Umbilical cord (tissue), 2 donors: Measurements from ENCODE around the gene DEDD. TPM values are rescaled to one million over a fixed set of nuclear protein-coding genes. Genes with fewer than 3 reads are reported as not detected.

Source experiments
- DNase-seq: peaks from one replicate; pipeline ENCODE4 v3.0.0-alpha.2; 2015; ENCODE audit warnings: low spot score
- total RNA-seq: library from RNA; depleted of rRNA; stranded (reverse); fragments of >200 nt; gene quantifications from one replicate; pipeline ENCODE4 v1.2.3, GENCODE V29; 2014; ENCODE audit warnings: low replicate concordance; ENCODE audit not compliant: insufficient read depth

Gene DEDD, protein sequence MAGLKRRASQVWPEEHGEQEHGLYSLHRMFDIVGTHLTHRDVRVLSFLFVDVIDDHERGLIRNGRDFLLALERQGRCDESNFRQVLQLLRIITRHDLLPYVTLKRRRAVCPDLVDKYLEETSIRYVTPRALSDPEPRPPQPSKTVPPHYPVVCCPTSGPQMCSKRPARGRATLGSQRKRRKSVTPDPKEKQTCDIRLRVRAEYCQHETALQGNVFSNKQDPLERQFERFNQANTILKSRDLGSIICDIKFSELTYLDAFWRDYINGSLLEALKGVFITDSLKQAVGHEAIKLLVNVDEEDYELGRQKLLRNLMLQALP
- total RNA-seq, result 20.9 TPM

DNA sequence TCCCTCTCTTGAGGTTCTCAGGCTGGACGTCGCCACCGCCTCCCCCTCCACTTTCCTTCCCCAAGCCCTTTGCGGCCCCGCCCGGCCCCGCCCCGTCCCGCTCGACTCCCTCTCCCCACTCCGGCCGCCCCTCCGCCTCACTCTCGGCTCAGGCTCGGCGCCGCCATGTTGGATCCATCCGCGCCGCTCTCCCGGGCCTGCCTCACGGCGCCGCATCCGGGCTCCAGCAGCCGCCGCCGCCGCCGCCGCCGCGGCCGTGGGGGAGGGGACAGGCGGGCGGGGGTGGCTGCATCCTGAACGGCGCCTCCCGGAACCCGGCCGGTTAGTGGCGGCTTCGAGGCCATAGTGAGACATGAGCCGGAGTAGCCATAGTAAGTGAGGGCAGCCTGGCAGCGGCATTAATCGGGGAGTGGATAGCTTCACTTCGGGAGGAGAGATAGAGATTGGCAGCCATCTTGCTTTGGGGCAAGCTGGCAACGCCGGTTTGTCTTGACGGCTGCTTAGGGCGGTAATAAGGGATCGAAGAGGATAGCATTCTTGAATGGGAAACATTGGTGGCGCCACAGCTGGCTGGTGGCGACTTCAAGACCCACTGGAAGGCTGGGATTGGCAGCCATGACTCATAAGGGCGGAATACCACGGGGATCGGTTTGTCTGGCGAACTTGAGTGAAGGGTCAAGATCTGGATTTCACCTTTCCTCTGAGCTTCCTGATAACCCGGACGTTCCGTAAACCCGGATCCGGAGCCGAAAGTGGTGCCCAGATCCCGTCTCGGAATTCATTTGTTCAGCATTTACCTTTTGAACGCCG, at the start of gene DEDD:
TSS of gene DEDD (minus strand) at position 258 of the 810 bp plus-strand sequence. CDS start 8,205 bp downstream, outside the sequence.
- peak; percentile 99 for DNase-seq

DNA sequence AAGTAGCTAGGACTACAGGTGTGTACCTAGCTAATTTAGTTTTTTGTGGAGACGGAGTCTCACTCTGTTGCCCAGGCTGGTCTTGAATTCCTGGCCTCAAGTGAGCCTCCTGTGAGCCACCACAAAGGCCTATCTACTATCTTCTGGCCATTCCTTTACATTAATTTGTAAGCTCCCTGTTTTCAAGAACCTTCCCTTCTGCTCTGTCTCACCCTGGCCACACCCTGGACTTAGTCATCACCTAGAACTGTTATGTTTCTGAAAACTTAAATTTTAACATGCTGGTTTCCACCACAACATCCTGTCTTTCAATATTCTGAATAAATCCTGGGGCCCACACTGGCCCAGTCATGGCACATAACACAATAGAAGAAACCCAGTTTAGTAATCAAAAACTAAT, 49.7 kb upstream of the DEDD start:
- DNase-seq, result no peak

DNA sequence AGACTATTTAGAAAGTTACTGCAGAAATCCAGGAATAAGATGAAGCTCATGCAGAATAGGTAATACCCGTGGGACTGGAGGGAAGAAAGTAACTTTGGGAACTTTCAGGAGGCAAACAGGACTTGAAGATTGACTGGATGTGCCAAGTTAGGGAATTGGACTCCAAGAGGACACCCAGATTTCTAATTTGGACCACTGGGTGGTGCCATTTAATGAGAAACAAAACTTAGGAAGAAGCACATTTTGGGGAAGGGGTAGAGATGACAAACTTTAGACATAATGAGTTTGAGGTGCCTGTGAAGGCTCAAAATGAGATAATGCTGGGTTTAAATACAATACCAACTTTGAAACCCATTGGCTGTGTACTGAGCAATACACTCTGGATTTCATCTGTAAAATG, 48.2 kb upstream of the DEDD start:
- DNase-seq, result no peak

DNA sequence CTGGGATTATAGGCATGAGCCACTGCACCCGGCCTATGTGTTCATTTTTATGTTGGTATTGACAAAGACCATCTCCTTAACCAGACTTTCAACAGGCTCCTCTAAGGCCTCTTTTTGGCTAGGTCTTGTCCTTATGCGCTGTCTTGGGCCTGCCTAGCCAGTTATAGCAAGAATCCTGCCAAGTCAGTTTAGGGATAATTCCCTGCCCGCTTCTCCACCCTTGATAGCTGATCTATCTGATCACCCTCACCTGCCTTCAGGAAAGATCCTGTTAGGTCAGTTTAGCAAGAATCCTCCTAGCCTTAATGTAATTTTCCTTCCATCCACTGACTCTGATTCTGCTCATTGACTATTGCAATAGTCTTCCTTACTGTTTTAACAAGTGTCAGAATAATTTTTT, 47.2 kb upstream of the DEDD start:
- DNase-seq, result no peak

DNA sequence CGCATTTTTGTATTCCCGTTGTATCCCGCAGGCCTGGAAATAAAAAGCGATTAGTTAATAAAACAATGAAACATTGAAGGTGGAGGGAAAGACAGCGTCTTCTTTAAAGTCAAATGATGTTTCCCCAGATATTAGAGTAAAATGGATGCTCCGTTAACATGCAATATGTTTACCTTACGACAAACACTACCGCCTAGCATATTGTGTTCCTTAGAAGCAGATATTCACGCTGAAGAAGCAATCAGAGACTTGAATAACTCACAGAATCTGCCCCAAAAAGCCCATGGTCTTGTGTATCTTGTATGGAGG, 45.4 kb upstream of the DEDD start:
- DNase-seq, result no peak

DNA sequence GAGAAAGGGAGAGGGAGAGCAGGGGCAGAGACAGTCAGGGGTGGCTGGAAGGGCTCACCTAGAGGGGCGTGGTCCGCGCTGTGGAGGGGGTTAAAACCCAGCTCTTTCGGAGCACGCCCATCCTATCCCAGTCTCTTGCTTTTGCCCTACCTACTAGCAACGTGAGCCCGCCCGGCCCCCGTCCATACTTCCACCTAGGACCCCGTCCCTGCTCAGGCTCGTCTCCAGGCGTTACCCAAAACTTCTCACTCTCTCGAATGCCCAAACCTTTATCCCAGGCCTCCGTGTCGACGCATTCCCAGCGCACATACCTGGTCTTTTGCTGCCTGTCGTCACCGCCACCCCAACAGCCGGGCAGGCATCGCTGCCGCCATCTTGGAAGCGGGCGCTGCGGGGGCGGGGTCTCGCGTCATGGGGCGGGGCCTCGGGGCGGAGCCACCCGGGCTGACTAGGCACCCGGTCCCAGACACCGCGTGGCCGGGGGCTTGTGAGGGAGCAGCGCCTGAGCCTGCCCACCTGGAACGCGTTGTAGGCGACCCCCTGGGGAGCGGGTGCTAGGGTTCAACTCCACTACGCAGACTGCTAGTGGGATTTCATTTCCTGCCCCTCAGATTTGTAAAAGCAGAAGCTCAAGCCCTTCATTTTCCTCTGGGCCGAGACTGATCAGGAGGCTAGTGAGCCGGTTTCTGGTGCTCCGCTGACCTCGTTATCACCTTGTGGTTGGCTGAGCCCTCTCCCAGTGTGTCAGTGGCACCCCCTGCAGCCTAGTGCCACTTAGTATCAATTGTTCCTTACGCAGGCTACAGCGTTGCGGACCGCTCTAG, 44.9 kb upstream of the DEDD start, which contains the start of gene B4GALT3:
TSS of gene B4GALT3 (minus strand) at position 396 of the 824 bp plus-strand sequence. CDS start 1,447 bp downstream, outside the sequence.
- peak; percentile 86 for DNase-seq

DNA sequence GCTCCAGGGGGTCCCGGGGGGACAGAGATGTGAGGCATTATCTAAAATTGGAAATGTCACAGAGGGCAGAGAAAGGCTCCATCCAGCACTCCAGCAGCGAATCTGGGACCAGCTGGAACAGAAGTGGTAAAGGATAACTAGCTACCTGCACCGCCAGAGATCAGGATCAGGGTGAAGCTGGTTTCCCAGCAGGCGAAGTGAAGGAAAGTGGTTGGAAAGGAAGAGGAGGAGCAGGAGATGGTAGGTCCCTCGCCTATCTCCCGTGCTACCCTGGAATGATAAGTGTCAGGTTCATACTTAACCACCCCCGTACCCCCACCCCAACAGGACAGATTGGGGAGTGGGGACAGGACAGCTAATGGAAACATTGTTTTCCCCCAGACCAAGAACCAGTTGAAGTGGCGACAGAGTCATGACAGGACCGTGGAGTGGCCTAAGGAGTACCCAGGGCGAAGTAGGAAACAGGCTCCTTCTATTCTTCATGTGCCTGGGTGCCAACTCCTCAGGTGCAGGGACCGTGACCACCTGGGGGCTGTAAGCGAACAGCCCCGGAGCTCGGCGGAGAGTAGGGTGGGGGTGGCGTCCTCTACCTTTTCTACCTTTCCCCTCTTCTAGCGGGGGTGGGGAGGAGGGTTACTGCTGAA, 44.1 kb upstream of the DEDD start:
- DNase-seq, result no peak

DNA sequence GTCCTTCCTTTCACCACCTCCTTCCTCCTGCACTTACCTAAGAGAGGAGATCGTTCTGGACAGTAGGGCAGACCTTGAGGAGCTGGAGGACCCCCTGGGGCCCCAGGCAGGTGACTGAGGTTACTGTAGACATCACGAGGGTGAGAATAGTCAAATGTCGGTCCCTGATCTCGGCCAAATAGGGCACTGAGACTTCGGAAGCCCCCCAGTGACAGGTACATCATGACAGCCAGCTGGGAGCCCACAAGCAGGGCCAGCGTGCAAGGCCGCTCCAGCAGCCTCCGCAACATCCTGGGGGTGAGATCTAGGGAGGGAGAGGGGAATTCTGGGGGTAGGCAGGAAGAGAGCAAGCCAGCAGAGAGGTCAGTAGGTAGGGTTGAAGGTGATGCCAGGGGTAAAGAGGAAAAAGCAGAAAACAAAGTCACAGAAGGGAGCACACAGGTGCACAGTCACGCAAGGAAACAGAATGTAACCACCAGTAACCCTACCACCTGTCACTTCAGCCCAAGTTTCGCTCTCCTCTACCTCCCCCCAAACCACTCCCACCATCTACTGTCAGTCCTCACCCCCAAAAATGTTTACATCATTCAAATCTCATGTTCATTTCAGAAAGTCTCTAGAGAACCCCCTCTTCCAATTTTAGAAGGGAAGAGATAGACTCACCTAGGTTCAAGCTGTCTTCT, 43.4 kb upstream of the DEDD start:
- DNase-seq, result no peak

DNA sequence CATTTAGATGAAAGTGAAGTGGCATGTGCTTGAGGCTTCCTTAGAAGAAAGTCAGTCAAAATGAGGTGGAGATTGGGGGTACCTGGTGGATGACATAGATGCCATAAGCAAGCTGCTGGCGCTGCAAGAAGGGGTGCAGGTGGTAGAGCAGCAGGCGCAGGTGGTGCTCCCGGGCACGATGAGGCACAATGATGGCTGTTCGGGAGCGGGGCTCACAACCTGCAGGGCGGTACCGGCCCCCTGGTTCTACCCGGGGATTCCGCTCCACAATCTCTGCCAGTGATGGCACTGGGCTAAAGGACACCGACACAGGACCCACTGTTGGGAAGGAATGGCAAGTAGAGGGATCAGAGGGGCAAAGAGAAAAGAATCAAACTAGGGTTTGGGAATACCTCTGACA, 42.4 kb upstream of the DEDD start:
- DNase-seq, result no peak

DNA sequence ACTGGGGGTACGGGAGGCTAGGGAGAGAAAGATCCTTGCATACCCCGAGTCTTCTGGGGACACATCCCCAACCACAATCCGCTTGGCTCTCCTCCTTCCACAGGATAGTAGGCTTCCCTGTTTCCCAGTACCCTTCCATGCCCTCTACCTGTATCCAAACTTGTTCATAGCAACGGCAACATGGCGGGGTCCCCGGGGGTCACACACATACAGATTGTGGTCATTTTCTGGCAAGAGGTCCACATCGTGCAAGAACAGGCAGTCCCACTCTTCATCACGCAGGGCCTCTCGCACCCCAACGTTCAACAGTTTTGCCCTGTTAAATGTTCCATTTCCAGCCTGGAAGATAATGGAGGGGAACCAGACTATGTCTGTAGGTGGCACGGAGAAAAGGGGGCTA, 41.2 kb upstream of the DEDD start:
- no peak for DNase-seq

DNA sequence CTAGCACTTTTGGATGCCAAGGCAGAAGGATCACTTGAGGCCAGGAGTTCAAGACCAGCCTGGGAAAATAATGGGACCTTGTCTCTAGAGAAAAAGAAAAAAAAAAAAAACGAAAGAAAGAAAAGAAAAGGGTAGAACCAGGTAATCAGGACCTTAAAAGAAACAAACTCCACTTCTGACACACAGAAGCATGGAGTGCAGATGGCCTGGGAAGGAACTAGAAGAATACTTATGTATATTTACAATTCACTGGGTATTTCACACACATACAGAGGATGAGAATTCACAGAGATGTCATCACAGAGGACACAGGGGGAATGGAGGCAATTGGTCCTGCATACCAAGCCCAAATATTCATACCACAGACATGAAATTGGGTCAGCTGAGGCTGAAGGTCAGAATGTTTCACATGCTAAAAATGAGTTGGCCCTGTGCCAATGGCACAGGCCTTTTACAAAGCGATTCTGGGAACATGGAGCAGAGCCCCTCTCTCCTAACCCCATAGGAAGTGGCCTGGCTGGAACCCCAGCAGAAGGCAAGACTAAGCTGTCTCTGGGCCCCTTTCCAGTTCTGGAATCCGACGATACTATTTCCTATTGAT, 40.4 kb upstream of the DEDD start:
- DNase-seq, result no peak

DNA sequence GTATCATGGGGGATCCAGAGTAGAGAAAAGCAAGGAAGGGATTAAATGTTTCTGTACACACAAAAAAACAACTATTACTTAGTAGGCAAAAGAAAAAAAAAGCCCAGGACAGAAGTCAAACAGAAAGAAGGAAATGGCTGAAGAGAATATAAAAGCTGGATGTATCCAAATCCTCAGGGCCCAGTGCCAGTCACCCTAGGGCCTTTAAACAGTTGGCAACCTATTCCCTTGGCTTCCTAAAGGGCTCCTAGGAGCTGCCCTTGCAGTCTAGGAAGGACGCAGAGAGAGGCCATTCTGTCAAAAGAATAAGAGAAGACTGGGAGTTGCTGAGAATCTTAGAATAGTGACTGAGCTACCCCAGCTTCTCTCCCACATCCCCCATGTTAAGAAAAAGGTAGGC, 39.9 kb upstream of the DEDD start:
- DNase-seq, result no peak

DNA sequence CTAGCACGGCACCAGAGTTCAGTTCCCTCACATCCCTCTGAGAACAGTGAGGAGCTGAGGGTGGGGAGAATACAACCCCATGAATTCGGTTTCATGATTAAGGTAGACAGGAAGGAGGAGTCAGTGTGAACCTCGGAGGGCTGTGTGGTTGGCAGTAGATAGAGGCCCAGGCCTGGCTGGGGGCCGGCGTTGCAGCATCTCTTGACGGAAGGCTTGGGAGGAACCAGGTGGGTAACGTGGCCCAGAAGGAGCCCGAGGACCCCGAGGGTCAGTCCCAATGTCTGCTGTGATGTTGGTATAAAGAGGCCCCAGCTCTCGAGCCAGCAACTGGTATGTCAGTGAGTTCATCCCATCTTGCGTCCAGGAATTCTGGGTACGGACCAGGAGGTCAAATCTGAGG, 39.2 kb upstream of the DEDD start:
- no peak for DNase-seq

DNA sequence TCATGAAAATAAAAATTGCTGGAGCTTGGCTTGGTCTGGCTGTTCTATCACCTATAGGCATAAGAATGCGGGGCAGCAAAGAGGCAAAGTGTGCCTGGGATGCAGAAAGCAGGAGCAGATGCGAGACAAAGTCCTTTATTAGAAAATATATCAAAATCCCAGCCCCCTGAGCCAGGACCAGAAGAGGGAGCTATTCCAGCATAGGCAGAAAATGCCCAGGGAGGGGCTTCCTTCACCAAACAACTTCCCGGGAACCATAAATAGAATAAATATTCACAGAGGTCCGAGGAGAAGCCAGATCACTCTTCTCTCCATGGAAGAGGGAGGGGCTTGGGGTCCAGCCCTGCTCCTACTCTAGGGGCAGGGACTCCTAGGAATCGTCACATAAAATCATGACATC, 38.7 kb upstream of the DEDD start:
- no peak for DNase-seq

DNA sequence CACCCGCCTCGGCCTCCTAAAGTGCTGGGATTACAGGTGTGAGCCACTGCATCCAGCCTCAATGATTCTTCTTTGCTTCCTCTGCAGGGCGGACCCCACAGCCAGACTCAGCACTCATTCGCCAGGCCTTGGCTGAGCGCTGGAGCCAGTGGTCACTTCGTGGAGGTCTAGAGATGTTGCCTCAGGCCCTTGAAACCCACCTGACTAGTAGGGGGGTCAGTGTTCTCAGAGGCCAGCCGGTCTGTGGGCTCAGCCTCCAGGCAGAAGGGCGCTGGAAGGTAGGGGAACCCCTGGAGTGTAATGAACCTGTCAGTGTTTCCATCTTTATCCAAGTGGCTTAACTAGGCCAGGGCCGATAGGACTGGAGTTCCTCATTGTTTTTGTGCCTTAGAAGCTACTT, 36.4 kb upstream of the DEDD start:
- DNase-seq, result no peak

DNA sequence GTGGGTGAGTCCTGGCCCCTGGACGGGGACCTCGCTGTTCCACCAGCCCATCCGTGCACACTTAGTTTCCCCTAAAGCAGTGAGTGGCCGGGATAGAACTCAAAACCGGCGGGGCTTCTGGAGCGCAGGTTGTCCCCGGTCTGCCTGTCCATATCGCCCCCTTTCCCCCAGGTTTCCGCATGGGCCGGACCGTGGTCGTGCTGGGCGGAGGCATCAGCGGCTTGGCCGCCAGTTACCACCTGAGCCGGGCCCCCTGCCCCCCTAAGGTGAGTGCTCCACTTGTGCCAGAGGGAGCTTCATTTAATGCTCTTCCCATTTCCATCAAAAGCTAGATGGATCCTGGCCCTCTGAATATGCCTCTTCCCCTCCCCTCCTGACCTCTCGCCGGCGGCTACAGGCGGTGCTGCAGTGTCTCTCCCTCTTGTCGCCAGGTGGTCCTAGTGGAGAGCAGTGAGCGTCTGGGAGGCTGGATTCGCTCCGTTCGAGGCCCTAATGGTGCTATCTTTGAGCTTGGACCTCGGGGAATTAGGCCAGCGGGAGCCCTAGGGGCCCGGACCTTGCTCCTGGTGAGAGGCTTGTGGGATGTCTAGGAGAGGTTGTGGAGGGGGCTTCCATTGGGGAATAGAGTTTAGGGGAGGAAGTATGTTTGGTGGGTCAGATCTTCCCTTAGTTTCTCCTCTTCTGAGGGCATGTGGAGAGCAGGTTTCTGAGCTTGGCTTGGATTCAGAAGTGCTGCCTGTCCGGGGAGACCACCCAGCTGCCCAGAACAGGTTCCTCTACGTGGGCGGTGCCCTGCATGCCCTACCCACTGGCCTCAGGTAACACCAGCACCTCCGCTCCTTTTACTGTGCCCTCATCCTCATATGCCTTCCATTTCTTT, 34.4 kb upstream of the DEDD start:
- DNase-seq, result no peak

DNA sequence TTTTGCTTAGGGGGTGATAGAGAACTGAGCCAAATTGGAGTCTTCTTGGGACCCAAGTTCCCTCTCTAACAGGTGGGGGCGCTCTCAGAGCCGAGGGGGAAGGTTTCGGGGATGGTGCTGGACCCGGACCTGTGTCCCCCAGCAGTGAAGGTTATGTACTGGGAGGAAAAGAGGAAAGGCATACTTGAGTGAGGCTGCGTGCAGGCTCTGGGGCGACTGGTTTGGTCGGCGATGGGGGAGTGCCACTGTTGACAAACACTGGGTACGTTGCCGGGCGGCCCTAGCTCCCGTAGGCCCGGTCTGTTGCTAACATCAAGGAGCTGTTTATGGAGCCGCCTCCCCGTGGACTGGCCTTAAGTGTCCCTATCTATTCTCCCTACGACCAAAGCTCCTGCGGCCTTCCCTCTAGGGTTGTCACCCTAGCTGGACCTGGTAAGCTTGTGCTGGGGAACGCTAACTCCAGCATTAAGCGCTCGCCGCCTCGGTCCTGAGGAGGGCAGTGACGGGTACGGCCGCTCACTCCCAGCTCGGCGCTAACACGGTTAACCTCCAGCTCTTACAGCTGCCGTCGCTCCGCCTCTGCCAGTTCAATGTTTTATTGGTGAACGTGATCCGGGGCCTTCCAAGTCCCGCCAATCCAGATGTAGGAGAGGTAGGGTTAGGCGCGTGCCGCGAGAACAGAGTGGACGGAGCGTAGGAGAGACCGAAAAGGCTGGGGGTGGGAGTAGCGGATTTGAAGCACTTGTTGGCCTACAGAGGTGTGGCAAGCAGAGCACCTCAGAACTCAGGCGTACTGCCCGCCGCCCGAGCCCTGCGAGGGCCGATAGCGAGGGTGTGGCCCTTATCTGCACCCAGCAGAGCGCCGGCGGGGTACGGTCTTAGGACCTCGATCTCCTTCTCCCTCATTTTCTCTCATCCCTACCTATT, 33.5 kb upstream of the DEDD start, which contains the start of gene PPOX:
TSS of gene PPOX (plus strand) at position 685 of the 927 bp plus-strand sequence. CDS start 422 bp downstream, outside the sequence.
- DNase-seq, result peak; percentile 100

DNA sequence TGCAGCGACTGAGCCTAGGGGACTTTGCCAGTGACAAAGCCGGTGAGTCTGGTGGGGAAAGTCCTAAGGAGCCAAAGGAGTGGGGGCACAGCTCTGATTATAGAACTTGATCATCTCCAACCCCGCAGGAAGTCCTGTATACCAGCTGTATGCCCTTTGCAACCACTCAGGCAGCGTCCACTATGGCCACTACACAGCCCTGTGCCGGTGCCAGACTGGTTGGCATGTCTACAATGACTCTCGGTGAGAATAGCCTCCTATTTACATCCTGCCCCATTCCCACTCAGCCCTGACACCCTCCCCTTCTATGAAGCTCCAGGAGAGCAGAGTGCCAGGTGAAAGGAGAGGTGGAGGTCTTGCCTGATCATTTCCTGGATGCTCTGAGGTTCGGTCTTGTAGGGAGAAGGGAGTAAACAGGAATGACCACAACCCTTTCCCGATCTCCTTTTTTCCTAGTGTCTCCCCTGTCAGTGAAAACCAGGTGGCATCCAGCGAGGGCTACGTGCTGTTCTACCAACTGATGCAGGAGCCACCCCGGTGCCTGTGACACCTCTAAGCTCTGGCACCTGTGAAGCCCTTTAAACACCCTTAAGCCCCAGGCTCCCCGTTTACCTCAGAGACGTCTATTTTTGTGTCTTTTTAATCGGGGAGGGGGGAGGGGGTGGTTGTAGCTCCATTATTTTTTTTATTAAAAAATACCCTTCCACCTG, 32.6 kb upstream of the DEDD start:
- DNase-seq, result no peak
